DMS 273 treated with DMSO at 0.1 percent for 48 hours (cell line): Measurements from ENCODE around the gene FSTL4.

ENCODE experiments used
- DNase-seq: peaks from one replicate; lab custom pipeline; 2025; lab: John Stamatoyannopoulos, UW

The FSTL4 gene

DNA sequence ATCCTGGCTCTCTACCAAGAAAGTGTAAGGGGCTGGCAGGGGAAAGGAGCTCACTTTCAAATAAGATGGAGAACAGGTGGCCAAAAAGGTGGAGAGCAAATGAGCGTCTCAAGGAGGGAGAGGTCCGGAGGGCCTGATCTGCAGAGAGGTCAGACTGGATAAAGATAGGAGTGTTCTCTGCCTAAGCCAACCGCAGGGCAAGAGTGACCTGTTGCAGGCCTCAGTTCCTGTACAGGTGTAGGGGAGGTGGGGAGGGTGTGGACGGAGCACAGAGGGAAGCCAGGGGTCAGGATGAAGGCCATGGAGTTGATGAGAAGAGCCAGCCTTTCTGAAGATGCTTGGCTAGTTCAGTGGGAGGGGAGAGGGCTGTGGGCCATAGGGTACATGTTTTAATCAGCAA is 320.8 kb downstream of the FSTL4 start:
- no peak for DNase-seq

DNA sequence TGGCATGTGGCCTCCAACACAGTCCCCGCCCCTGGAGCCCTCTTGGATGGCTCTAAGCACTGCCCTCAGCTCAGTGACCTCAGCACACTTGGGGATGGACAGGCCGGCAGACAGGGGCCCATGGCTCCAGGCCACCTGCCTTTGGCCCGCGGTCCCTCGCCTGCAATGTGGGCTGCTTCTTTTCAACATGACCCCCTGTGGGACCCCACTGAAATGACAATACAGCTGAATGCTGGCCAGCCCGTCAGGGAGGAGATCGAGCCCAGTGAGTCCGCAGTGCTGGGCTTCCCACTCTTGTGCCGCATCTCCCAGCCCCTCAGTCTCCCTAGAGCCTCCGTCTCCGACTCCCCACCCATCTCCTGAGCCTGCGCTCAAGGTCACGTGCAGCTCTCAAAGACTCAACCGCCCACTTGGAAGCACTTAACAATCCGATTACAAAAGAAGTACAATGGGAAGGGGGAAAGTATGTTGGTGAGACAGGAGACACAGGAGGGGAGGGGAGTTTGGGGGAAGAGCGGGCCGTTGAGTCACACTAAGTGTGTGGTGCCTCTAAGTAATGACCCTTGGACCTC is 321.6 kb downstream of the FSTL4 start:
- no peak for DNase-seq

DNA sequence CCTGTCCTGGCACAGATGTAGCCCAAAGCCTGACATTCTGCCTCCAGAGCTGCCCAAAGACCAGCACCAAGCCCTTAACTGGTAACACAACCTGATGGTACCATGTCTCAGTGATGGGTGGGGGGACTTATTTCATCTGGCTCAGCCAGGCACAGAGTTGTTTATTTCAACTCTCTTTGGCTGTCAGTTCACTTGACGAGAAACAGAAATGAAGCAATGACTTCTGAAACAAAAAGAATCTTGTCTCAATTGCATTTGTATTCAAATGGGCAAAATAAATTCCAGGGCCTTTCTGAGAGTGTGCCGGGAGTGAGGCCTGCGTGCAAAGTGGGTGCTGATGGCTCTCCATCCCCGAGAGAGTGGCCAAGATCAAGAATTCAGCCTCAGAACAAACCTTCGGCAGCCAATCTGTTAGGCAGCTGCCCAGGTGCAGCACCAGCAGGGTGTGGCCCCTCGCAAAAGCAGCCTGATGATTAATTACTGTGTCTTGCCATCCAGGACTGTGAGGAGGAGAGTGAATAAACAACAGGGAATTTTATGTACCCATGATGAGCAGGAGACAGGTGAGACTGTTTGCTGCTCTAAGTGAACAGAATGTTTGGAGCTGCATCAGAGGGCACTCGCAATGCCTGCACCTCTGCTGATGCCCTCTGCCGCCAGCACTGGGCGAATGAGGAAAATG is 322.5 kb downstream of the FSTL4 start:
- no peak for DNase-seq

GRCh38 chr5:133287500-133287899 is 324.8 kb downstream of the FSTL4 start:
- no peak for DNase-seq

- DNase-seq, result no peak
Observed at GRCh38 chr5:133286483-133286882, 325.9 kb downstream of the FSTL4 start.

DNA sequence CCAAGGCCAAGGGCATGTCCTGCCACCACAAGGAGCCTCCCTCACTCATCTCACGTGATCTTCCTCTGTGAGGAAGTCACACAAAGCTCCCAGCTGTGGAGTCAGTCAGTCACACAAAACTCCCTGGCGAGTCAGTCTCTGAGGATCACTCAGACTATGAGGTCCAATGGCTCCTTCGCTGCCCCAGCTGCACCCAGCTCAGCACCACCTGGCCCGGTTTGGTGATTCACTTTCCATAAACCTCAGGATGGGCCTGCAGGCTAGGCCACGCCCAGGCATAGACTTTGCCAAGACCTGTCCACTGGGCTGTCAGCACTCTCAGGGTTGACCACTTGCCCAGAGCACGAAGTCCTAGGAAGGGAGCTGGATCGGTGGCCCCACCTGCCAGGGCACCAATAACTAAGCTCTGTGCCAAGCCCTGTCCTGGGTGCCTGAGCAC is 326.7 kb downstream of the FSTL4 start:
- no peak for DNase-seq

DNA sequence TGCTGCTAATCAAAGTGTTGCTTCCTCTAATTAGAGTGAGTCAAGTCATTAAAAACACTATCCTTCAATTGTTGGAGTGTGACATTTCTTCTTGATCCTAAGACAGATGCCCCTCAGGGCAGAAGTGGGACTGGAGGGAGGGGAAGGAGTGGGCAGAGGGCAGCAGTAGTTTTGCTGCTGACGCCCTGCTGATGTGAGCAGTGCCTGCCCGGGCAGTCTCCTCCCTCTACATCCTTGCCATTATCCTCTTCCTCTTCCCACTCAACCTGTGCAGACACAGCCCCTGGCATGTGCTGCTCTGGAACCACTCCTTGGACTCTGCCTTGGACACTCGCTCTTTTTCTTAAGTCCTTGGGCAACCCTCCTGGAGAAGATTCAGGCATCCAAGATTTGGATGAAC is 328.0 kb downstream of the FSTL4 start:
- no peak for DNase-seq

- DNase-seq, result no peak
Observed at GRCh38 chr5:133278317-133278716, 334.0 kb downstream of the FSTL4 start.

DNA sequence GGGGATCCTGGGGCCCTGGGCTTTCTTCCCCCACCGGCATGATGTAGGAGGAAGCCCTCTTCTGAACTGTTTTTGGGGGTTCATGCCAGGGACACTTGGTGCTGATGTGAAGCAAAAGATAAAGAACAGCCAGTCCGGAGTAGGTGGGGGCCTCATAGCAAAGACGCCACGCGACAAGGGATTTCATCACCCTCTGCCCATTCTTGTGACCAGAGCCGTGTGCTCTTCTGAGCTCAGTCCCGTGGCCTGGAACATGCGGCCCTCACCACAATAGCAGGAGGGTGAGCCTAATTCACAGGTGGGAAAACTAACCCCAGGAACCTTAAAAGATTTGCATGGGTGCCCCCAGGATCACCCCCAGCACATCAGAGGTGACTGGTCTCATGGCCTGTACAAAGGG is 334.6 kb downstream of the FSTL4 start:
- no peak for DNase-seq

DNA sequence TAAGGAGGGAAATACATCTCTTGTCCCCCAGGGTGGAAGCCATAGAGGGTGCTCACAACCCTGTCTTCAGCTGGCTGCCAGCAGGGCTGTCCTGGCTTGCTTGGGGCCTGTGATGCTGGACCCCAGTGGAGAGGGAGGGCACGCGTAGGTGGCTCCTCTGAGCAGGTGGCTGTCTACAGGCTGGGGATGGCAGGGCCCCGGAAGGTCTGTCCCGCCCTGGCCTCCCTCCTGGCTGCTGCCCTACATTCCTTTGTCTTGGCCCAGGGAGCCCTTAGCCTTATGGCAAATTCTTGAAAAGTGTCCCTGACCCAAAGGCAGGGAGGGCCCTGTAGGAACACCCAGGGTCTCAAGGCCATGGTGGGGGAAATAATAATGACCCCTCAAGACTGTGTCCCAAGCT is 336.2 kb downstream of the FSTL4 start:
- DNase-seq, result no peak

DNA sequence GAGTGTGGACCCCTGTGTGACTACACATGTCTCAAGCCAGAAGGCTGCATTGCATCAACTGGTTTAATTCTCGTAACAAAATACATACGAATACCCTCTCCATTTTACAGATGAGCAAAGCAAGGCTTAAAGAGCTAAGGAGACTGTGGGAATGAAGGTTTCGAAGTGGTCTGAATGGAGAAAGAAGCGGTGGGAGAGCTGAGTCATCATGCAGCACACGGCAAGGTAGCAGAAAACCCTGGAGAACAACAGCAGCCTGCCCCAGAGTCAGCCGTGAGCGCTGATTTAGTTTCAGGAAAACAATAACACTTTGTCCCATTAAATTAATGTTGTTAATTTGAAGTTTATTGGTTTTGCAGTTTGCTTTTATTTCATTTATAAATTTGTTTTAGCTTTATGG is 336.7 kb downstream of the FSTL4 start:
- no peak for DNase-seq

GRCh38 chr5:133274597-133274935 is 337.8 kb downstream of the FSTL4 start:
- DNase-seq, result no peak

GRCh38 chr5:133273661-133274596 is 338.4 kb downstream of the FSTL4 start:
- no peak for DNase-seq

DNA sequence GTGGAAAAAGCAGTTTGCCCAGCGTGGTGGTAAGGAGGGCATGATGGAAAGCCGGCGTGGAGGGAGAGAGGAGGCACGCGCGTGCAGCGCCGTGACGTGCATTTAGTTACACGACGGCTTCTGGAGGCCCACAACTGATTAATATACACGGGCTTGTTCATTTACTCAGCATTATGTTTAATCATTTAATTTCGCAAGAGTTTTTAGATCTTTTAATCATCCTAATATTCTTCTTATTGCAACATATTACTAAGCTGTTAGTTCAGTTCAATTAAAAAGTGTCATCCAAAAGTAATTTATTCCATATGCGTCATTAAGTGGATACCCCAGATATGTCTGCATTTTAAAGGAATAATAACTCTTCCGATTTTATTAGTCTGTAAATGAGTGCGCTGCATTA is 340.0 kb downstream of the FSTL4 start:
- DNase-seq, result no peak

DNA sequence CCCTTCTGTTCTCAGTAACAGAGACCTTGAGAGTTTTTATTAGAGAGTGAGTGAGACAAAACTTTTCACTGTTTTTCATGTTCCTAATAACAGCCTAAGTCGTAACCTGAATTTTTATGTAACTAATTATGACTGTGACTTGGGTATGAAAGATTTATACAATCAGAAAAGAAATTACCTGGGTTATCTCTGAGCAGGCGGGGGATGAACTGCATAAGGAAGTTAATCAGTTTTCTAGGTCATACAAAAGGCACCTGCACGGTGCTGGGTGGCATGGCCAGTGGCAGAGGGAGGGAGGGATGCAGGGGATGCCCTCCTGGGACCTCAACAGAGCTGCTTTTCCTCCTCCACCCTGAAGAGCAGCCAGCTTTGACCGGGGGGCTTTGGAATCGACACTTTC is 340.7 kb downstream of the FSTL4 start:
- no peak for DNase-seq

- DNase-seq, result no peak
Observed at GRCh38 chr5:133269691-133270090, 342.6 kb downstream of the FSTL4 start.

GRCh38 chr5:133267601-133268000 is 344.7 kb downstream of the FSTL4 start:
- no peak for DNase-seq

GRCh38 chr5:133266966-133267365 is 345.4 kb downstream of the FSTL4 start:
- no peak for DNase-seq

GRCh38 chr5:133266527-133266878 is 345.8 kb downstream of the FSTL4 start:
- DNase-seq, result no peak

- no peak for DNase-seq
Observed at GRCh38 chr5:133265720-133266526, 346.4 kb downstream of the FSTL4 start.

DNA sequence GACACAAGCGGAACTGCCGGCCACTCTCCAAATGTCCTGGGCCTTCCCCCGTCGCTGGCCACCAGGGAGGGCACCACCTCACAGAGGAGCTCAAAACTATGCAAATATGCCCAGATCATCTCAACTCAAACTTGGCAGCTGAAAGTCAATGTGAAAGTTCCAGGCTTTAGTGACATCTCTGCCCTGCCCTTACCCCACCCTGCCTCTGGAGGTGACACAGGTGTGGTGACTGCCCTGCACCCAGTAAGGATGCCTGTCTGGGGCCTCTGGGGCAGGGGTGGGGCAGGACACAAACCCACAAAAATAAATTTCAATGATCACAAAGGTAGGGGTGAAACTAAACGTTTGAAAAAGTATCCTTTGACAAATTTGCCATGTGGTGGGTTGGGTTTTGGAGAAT is 347.1 kb downstream of the FSTL4 start:
- DNase-seq, result no peak

- DNase-seq, result no peak
Observed at GRCh38 chr5:133262690-133263089, 349.7 kb downstream of the FSTL4 start.
